Endometrial microvascular endothelial cells (primary cell): ENCODE measurements around the gene DIAPH1. TPM values are rescaled to one million over a fixed set of nuclear protein-coding genes. Genes with fewer than 3 reads are reported as not detected.

Source experiments
- in situ Hi-C: cut with HindIII; loops from 2 replicates; pipeline ENCODE4 v1.10.0; 2017; ENCODE audit warnings: low sequenced_read_pairs, low pct_unique_long_range_greater_than_20kb; ENCODE audit errors: inconsistent ontology term
- total RNA-seq: library from RNA; depleted of rRNA; stranded (reverse); fragments of >200 nt; gene quantifications from one replicate; pipeline ENCODE4 v1.2.3, GENCODE V29; 2015; ENCODE audit errors: inconsistent ontology term

The DIAPH1 gene
- total RNA-seq, 1 donor from 2014 or later = 91.6 TPM

DNA sequence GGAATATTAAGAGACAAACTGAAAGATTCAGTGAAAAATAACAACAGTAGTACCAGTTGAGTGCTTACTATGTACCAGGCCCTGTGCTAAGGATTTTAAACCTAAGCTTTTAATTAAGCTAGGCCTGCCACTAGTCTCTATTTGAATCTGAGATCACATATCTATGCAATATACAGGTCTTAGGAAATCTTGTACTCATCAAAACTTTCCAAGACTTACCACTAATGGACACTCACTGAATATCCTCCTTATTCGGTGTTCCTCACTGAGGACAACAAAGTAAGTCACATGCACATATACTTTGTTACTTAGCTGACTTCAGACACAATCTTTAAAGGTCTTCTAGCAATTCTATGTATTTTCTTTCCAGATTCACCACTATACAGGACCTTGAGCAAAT lies 32.6 kb downstream of the DIAPH1 start:
- in situ Hi-C loops = no loop called here

DNA sequence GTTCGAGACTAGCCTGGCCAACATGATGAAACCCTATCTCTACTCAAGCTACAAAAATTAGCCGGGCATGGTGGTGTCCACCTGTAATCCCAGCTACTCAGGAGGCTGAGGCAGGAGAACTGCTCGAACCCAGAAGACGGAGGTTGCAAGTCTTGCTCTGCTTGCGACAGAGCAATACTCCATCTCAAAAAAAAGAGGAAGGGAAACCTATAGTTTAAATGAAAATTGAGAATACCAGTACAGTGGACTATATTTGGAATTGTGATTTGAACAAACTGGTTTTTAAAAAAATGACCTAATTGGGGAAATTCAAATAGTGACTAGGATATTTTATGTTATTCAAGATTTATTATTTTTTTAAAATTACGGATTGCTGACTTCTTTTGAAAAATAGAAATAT lies 33.2 kb downstream of the DIAPH1 start:
- in situ Hi-C loops = no loop called here

DNA sequence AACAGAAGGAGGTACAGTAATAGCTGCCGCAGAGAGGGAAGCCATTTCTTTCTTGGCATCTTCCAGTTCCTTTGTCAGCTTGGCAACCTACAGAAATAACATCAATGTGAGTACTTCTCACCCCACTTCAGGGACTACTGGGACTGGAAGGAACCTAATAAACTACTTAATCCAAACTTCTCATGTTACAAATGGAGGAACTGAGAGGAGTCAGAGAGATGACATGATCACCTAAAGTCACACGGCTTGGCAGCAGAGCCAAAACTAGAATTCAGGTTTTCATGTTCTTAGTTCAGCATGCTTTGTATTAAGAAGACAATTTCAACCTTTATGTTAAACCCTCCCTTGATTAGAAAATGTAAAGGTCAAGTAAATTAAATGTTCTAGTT lies 44.7 kb downstream of the DIAPH1 start:
- in situ Hi-C loops = no loop called here

DNA sequence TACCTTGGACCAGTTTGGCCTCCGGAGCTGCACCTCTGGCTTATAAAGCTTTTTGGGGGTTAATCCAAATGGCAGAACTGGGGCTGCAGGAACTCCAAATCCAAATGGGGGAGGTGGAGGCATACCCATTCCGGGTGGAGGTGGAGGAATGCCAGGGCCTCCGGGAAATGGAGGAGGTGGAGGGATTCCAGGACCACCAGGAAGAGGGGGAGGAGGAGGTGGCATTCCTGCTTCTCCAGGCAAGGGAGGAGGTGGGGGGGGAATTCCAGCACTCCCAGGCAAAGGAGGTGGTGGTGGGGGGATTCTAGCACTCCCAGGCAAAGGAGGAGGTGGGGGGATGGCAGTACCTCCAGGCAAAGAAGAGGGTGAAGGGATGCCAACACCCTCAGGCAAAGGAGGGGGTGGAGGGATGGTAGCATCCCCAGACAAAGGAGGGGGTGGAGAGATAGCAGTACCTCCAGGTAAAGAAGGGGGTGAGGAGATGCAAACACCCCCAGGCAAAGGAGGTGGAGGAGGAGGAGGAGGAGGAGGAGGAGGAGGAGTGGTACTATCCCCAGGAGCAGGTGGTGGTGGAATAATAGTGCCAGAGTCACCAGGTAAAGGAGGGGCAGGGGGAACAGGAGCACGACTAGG lies 45.2 kb downstream of the DIAPH1 start:
- in situ Hi-C loops = no loop called here

DNA sequence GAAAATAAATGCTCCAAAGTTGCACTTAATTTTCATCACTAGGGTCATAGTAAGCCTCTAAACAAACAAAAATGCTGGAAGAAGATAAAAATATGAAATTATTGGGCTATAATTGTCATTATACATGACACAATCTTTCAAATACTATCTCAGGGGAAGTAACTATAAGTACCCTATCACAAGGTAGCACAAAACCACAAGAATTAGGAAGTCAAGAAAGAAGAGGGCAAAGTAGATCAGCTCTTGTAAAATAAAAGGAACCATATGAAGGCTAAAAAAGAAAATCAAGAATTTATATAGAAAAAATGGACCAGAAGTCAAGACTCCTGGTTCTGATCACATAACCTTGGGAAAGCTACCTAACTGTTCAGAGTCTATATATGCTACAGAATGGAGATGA lies 48.1 kb downstream of the DIAPH1 start:
- in situ Hi-C loops = no loop called here

DNA sequence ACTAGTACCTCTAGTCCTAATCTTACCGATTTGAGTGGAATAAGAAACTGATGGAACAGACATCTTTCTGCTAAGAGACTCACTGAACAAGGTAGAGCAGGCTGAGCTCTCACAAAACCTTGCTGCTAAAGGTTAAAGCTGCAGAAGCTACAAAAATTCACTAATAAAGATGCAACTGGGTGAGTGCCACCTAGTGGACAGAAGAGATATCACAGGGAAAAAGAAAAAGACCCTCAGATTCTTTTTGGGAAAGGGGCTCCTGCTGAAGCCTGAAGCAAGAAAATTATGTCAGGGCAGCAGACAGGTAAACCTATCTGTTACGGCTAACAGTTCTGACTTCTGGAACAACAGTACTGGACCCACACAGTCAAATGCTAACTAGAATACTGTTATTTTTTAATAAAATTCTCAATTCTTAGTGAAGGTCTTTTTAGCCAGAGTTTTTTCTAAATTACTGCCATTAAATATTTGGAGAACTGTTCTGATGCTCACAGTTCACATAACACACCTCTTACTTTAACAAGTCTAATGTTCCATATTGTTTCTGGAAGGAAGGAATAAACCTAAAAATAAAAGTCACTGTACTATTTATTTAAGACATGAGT lies 51.2 kb downstream of the DIAPH1 start:
- in situ Hi-C loops = no loop called here

DNA sequence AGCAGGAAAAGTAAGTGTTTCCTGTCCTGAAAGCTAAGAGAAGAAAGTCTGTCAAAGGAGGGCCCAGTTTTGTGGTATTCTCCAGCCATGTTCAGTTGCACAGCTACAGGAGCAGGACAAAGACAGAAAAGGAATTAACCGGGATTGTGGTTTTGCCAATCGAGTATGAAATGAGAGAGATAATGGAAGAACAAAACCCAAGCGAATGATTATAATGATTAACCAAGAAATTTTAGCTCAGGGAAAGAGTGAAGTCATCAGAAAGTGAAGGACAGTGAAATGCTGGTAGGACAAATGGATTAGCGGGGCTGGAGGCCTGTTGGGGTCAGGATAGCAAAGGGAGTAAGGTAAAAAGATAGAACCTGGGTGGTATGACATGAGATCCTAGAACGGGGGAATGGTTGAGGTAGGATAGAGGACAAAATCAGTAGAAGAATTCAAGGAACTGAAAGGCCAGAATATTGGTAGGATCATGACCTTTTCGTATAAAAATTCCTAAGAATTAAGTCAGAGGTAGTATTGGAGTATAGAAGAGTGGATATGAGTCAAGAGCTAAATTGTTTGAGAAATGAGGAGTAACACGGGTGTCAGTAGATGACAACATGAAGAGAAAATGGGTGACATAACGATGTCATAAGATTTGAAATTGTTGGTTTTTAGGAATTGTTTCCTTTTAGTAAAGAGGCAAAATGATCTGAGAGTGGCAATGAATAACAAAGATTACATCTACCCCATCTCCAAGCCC lies 52.8 kb downstream of the DIAPH1 start:
- in situ Hi-C loops = no loop called here

DNA sequence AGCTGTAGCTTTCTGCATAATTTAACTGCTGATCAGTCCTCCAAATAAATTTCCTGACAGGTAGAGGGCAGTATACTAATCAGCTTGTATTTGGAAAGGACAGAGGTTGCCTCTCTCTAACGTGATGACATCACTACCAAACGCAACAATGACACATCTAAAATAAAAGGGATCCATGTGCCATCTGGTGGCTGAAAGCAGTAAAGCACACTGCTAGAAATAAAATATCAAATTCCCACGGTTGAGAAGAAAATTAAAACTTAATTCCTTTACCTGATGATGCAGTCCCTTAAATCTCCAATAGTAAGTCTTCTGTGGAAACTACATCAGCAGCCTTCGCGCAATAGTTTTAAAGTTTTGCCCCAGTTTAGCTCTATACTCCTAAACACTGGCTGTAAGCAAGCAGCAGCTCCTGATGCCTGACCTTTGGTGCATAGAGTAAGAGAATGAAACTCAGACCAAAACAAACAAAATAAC lies 54.5 kb downstream of the DIAPH1 start:
- in situ Hi-C loops = no loop called here

DNA sequence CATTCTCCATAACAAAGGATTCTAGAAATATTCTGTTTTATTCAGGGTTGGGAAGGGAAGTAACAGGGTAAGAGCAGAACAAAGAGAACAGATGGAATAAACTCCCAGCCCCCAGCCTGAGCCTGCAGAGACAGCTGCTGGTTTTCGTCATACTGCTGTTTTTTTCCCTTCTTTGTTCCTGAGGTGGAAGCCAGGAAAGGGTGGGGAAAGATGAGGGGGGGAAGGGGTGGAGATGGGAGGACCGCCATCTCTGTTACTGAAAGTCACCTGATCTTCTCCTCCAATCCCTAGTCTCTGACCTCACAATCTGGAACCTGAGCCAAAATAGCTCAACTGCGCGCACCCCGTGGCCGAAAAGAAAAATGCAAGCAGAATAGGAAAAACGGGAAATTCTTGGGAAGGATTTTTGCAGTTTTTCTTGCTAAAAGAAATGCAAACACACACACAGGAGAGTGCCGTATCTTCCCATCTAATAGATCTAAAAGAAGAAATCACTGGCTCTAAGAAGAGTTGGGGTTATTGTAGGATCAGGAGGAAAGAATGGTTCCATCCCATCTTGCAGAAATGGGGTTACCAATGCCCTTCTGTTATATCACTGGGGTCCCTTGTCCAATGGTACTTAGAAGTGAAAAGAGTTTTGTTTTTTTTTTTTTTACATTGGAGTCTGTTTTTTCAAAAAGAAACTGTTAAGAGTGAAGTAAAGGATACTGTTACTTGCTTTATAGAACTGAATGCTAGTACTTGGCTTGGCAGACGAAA lies 57.9 kb downstream of the DIAPH1 start:
- in situ Hi-C loops = no loop called here

DNA sequence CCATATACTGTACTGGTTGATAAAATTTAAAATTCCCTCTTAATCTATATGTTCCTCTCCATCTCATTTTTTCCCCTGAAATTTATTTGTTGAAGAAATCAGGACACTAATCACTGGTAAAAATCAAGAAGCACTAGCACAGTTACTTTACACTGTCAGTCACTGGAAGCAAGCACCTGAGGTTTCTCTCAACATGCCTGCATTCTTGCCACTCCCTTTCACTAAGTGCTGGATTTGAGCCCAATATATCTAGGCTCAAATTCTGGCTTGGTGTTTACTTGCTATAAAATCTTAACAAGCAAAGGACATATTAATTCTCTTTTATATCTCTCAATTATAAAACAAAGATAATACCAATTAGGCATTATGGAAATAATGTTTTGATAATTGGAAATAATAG lies 58.6 kb downstream of the DIAPH1 start:
- in situ Hi-C loops = no loop called here

DNA sequence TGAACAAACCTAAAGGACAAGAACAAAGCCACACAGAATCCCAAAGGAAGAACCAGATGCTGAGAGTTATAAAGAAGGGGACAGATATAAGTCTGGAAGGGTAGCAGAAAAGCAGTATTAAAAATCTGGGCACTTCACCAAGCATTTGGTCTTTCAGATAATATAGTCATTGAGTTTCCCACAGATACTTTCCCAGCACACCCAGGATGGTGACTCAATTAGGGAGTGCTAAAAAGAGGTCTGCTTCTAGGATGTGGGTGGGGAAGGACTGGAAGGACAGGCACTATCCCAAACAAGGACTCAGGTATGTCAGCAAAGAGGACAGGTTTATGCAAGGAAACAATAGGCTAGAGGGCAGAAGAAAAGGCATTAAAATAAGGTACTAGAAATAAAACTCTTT lies 59.3 kb downstream of the DIAPH1 start:
- in situ Hi-C loops = no loop called here

DNA sequence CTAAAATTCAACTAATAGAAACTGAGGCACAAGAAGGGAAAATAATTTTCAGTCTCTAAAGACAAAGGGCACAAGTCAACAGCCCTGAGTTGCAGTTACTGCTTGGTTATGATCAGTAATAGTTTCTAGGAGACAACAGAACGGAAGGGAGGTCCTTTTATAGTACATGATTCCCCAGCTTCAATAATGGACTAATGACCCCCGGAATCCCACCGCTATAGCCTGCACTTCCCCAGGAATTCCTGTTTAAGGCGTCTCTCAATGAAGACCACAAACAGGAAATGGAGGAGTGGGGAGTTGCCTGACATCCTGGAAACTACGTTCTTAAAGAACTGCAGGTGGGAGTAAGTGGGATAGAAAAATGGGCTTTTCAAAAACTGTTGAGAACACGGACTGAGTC lies 60.6 kb downstream of the DIAPH1 start:
- in situ Hi-C loops = no loop called here

DNA sequence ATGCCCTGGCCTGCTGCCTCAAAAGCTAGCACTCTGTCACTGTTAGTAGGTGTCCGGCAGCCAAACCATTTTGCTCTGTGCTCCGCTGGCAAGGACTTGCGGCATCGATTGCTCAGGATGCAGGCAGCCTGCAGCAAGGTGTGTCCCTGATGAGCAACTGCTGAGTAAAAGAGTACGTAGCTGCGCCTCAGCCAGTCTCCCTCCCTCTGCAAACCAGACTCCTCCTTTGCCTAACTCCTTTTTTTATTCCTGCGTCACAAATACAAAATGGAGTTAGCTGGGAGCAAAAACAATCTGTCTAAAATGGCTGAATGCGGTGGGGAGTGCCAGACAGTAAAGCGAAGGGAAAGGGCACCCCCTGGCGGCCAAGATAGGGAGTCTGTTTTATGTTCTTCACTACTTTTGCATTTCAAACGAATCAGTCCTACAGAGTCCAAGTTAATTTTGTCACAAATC lies 61.1 kb downstream of the DIAPH1 start:
- in situ Hi-C loops = no loop called here

DNA sequence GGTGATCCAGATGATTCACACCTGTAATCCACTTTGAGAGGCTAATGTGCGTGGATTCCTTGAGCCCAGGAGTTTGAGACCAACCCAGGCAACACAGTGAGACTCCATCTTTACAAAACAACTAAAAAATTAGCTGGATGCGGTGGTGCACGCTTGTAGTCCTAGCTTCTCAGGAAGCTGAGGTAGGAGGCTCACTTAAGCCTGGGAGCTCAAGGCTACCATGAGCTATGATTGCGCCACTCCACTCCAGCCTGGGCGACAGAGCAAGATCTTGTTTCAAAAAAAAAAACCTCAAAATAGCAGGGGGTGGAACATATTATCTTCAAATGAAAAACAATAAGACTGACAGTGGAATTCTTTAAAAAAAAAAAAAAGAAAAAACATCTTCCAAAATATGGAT lies 70.9 kb downstream of the DIAPH1 start:
- in situ Hi-C loops = no loop called here

DNA sequence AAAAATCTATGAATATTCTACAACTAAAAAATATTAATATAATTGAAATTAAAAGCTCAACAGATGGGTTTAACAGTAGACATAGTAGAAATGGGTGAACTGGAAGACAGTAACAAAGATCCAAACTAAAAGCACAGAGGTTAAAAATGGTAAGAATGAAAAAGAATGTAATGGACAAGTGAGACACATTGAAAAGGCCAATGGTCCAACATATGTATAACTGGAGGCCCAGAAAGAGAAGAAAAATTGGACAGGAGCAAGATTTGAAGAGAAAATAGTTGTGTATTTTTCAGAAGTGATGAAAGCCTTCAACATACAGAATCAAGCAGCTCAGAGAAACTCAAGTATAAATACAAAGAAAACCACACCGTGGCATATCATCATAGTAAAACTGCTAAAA lies 71.3 kb downstream of the DIAPH1 start:
- in situ Hi-C loops = no loop called here

DNA sequence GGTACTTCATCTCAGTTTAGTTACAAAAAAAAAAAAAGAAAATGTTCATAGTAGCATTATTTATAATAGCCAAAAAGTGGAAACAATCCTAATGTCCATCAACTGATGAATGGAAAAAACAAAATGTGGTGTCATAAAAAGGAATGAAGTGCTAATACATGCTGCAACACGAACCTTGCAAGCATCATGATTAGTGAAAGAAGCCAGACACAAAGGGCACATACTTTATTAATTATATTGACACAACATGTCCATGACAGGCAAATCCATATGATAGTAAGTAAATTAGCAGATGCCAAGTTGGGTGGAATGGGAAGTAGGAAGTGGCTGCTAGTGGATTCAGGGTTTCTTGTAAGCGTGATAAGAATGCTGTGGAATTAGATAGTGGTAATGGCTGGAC lies 75.7 kb downstream of the DIAPH1 start:
- in situ Hi-C loops = no loop called here

DNA sequence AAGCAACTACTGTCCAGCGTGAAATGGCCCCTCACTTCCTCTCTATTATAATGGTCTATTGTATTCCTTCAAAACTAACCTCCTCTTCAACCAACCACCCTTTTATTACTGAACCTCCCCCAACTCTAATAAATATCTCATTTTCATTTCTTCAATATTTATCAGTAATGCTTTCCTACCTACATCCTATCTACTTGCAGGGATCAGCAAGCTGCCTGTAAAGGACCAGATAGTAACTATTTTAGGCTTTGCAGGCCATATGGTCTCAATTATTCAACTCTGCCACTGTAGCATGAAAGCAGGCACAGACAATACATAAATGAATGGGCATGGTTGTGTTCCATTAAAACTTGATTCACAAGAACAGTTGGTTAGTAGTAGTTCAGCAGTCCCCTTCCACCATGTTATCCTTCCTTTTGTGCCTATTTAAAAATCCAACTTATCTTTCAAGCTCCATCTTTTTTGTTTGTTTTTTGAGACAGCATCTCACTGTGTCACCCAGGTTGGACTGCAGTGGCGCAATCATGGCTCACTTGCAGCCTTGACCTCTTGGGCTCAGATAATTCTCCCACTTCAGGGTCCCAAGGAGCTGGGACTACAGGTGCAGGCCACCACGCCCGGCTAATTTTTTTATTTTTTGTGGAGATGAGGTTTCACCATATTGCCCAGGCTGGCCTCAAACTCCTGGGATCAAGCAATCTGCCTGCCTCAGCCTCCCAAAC lies 84.1 kb downstream of the DIAPH1 start:
- in situ Hi-C loops = no loop called here

DNA sequence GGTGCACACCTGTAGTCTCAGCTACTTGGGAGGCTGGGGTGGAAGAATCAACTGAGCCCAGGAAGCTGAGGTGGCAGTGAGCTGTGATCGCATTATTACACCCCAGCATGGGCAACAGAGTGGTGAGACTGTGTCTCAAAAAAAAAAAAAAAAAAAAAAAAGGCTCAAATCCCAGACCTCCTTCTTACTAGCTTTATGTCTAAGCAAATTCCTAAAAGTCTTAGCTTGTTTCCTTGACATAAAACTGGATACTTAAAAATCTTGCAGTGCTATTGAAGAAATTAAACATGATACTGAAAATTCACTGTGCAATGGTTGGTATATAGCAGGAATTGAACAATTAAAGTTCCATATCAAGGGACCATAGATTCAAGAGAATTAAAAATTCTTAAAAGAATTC lies 84.9 kb downstream of the DIAPH1 start:
- in situ Hi-C loops = no loop called here

DNA sequence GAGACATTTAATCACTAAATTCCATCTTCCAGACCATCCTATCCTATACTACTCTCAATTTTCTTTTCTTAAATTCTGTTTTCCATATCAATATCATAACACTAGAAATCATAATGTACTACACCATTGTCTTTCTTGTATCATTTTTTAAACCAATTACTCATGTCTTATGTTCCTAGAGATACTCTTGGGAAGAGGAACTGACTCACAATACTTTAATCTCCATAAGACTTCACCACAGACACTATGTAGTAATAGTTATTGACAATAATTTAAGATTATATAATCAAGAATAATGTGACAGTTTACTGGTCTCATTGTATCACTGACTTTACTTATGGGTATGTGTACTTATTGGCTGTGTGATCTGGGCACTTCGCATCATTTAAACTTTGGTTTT lies 86.1 kb downstream of the DIAPH1 start:
- in situ Hi-C loops = no loop called here
